ENCODE results near the gene HOXC6.

GRCh38 chr12:53994264-53995001, 33.8 kb upstream of the HOXC6 start:
- TF ChIP-seq CTCF (IDR thresholded peaks at IDR 0.05): no peak
- no peak for TF ChIP-seq POLR2A (IDR thresholded peaks at IDR 0.05)

Data from esophagus squamous epithelium (tissue), 4 donors.